OCI-LY3 (cell line): ENCODE results near the gene CGA.

ENCODE experiments used
- EZH2phosphoT487 ChIP-seq: fragments of 200-600 bp; shearing (Covaris generic); IDR thresholded peaks from 2 replicates; pipeline ENCODE4 v1.6.1; 2018; ENCODE audit warnings: antibody characterized with exemption, mixed run types, low read depth
- TF ChIP-seq, protein P1 (sequence below): fragments of 200-600, 300-600 bp; sonication (generic); IDR thresholded peaks from 2 replicates; pipeline ENCODE4 v1.5.1; 2014; ENCODE audit warnings: antibody characterized with exemption, low read length, low read depth

DNA sequence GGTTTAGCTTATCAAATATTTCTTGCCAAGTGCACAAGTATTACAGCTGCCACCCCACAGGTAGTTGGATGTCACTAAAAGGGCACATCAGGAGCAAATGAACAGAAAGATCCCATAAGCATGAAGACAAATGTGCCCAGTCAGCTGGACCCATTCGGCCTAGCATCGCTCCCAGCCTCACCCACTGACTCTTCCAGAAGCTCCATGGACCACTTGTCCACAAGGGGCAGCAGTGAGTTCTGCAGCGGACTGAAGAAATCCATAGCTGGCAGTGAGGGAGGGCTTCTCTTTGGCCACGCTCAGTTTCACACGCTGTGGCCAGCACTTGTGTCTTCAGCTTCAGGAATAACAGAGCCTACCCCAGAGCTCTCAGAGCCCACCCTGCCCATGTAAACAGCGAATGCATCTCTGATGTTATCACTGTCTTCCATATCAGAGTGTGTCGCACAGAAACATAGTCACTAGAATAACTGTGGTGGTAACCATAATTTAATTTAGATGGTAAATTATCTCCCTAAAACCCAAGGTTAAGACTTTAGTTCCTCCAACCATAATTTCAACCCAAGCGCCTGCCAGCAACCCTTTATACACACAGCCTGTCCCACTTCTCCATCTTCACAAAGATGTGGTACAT lies 15.8 kb downstream of the CGA start:
- TF ChIP-seq, protein P1, sequence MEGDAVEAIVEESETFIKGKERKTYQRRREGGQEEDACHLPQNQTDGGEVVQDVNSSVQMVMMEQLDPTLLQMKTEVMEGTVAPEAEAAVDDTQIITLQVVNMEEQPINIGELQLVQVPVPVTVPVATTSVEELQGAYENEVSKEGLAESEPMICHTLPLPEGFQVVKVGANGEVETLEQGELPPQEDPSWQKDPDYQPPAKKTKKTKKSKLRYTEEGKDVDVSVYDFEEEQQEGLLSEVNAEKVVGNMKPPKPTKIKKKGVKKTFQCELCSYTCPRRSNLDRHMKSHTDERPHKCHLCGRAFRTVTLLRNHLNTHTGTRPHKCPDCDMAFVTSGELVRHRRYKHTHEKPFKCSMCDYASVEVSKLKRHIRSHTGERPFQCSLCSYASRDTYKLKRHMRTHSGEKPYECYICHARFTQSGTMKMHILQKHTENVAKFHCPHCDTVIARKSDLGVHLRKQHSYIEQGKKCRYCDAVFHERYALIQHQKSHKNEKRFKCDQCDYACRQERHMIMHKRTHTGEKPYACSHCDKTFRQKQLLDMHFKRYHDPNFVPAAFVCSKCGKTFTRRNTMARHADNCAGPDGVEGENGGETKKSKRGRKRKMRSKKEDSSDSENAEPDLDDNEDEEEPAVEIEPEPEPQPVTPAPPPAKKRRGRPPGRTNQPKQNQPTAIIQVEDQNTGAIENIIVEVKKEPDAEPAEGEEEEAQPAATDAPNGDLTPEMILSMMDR = peak; percentile 72
- TF ChIP-seq EZH2phosphoT487 = no peak
